Neuron (in vitro differentiated cells): ENCODE measurements around the gene ITPR2.

ENCODE experiments used
- H2AFZ ChIP-seq: one replicate; pipeline ENCODE4 v1.6.1; 2013; ENCODE audit warnings: low read depth, mild to moderate bottlenecking, inconsistent platforms, low read length, moderate library complexity
- H3K27me3 ChIP-seq: one replicate; pipeline ENCODE4 v1.6.1; 2013; ENCODE audit warnings: low read length; ENCODE audit not compliant: insufficient read depth
- H3K36me3 ChIP-seq: one replicate; pipeline ENCODE4 v1.6.1; 2013; ENCODE audit warnings: low read length; ENCODE audit not compliant: insufficient read depth
- H3K4me1 ChIP-seq: one replicate; pipeline ENCODE4 v1.6.1; 2013; ENCODE audit warnings: low read length; ENCODE audit not compliant: insufficient read depth
- H3K4me3 ChIP-seq: 2 replicates; pipeline ENCODE4 v1.5.1; 2013; ENCODE audit warnings: mild to moderate bottlenecking, low read length, moderate library complexity
- H3K9me3 ChIP-seq: one replicate; pipeline ENCODE4 v1.6.1; 2013; ENCODE audit warnings: low read length

ITPR2 gene

DNA sequence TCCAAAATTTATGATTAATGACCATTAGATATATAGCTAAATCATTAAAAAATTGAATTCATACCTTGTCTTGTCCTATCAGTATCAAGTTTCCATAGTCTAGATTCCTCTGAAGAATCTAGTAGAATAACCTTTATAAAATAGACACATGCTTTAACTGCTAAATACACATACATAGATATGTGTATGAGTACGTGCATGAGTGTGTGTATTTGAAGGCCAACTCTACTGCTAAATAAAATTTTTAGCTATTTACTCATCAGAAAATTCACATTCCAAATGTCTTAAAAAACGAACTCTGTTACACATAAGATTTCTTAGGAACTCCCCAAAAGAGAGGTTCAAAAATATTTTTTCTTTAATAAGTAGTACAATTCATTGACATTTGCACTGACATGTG is 404.6 kb downstream of the ITPR2 start:
- Histone ChIP-seq H3K4me3 (no peak overlapping the region), H3K9me3 (no peaks in the 10 kb centered on the region), H3K27me3 (no peaks in the 10 kb centered on the region)

DNA sequence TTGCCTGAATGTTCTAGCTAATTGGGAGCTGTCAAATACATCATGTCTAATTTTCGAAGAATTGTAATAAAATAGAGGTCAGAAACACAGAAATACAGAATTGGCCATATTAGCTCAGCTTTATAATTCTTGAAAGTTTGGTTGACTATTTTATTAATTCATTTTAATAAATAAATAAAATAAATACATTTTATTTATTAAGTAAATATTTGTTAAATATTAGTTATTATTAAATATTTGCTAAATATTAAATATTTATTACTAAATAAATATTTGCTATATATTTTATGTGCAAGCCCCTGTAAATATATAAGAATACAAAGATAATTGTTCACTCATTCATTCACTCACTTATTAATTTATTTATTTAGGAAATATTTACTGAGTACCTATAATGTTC is 406.3 kb downstream of the ITPR2 start:
- Histone ChIP-seq H3K4me3 (no peak overlapping the region), H3K4me1 (no peaks in the 10 kb centered on the region), H3K36me3 (no peaks in the 10 kb centered on the region), H3K9me3 (no peaks in the 10 kb centered on the region), H3K27me3 (no peaks in the 10 kb centered on the region), H2AFZ (no peak overlapping the region)

More for the DNA sequence above, 404.6 kb downstream of the ITPR2 start:
- H3K36me3 ChIP-seq = no peaks in the 10 kb centered on the region
- H3K4me1 ChIP-seq = no peaks in the 10 kb centered on the region
- H2AFZ ChIP-seq = no peak overlapping the region

DNA sequence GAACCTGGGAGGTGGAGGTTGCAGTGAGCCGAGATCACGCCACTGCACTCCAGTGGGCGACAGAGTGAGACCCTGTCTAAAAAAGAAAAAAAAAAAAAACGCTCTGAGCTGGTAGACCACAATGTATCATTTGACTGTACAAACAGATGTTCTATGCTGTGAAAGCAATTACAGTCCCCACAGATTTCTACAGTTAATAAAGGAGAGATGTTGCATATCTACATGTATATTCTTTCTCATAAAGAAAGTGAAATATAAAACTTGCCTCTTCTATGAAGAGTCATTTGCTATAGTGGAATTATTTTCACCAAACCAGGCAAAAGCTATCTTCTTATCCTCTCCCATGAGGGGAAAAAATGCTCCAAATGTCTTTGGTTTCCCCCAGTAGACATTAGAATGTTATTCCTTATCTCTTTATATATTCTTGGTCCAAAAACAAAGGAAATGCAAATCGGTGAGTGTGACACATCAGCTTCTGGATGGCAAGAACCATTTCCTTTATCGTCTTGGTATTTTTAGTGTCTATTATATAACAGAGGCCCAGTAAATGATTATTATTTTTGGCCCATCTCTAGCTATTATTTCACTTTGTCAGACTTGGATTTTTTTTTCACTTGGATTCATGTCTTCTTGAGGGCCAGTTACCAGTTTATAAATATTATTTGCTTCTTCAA is 407.3 kb downstream of the ITPR2 start:
- H3K9me3 ChIP-seq = no peaks in the 10 kb centered on the region
- H3K27me3 ChIP-seq = no peaks in the 10 kb centered on the region
- no peak overlapping the region for H2AFZ ChIP-seq
- H3K36me3 ChIP-seq = no peaks in the 10 kb centered on the region
- H3K4me1 ChIP-seq = no peaks in the 10 kb centered on the region
- H3K4me3 ChIP-seq = no peak overlapping the region

DNA sequence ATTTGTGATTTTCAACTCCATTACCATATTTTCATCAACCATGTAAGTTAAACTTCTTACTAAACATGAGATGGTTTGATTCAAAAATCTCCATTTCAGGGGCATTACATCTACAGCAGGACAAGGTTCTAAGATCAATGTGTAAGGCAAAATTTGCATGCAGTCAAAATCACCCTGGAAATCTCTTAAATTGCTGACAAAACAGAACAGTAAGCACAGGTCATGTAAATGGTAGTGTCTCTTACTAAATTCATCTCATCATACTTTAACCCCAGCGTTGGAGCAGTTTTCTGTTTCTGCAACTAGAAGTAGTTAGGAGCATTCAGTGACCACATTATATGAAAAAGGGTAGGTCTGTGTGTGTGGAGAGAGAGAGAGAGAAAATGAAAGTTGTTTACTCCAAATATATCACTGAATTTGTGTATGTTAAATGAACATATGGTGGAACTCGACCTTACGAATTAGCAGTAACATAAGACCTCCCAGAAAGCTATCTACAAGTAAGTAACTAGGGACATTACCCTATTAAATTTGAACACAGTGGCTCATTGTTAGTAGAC is 410.1 kb downstream of the ITPR2 start:
- Histone ChIP-seq H3K27me3 (no peaks in the 10 kb centered on the region), H3K36me3 (no peaks in the 10 kb centered on the region), H3K4me3 (no peak overlapping the region), H3K4me1 (no peaks in the 10 kb centered on the region), H2AFZ (no peak overlapping the region), H3K9me3 (peaks cover 2% of the 10 kb centered on the region)

DNA sequence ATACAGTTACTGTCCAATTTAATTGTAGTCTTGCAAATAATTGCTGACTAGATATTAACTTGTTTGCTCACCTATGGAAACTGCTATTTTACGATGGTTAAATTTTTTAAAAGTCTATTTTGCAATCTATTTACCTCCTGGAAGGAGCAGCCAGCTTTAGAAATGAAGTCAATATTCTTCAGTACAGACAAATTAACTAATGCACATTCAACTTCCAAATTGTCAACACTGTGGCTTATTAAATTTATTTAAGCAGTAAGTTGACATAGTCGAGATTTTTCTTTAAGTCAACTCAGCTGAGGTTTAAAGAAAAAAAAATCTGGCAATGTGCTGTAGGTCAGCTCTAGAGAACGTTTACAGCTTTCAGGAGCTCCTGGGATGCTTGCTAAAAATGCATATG is 416.4 kb downstream of the ITPR2 start:
- Histone ChIP-seq H3K36me3 (no peaks in the 10 kb centered on the region), H3K27me3 (no peaks in the 10 kb centered on the region), H3K4me1 (no peaks in the 10 kb centered on the region), H3K4me3 (no peak overlapping the region), H3K9me3 (peaks cover 2% of the 10 kb centered on the region), H2AFZ (no peak overlapping the region)

DNA sequence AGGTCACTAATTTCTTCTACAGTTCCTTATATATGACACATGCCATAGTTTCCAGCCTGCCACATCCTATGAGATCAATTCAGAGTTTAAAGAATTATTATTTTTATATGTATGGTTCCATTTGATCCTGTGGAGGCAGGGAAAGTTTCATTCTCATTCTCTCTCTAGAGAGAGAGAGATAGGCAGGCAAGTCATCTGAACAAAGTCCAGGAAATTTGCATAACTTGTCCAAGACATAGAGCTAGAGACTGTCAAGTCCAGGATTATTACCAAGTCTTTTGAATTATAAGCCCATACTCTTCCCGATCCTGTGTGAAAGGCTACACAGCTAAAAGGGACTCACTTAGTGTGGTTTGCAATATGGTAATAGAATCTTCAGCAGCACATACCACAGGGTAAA is 422.3 kb downstream of the ITPR2 start:
- no peak overlapping the region for H2AFZ ChIP-seq
- no peaks in the 10 kb centered on the region for H3K9me3 ChIP-seq
- H3K4me3 ChIP-seq = no peak overlapping the region
- no peaks in the 10 kb centered on the region for H3K4me1 ChIP-seq
- no peaks in the 10 kb centered on the region for H3K36me3 ChIP-seq
- H3K27me3 ChIP-seq = no peaks in the 10 kb centered on the region

DNA sequence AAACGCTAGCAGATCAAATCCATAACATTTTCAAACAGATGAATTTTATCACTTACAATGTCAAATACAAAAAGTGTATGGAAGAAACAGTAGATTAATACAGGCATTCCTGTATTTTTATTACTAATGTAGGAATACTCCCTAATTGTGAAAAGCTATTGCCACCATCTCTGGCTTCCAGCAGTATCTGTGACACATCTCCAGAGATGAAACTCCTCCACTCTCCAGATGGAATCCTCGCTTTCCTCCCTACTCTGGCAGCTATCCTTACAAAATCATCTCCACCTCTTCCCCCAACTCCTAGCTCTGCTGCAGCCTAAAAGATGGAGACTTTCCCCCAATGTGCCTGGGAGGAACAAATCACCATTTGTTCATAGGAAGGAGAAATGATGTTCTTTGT is 426.2 kb downstream of the ITPR2 start:
- Histone ChIP-seq H3K4me1 (no peaks in the 10 kb centered on the region), H3K36me3 (no peaks in the 10 kb centered on the region), H3K4me3 (no peak overlapping the region), H2AFZ (no peak overlapping the region), H3K27me3 (no peaks in the 10 kb centered on the region), H3K9me3 (no peaks in the 10 kb centered on the region)

DNA sequence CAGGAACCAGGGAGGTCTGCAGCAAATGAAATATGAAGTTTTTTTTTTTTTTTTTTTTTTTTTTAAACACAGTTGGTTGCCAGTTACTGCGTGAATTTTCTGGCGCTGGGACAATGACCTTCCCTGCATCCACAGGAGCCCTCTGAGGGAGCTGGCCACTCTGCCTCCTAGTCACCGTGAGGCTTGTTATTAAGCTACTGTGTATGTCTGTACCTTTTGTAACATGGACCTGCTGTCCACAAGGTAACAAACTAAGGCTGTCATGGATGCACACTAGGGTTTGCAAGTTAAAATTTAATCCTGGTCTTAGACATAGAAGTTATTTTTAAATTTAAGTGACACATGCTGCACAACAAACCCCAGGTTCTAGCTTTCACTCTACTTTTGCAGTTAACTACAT is 426.6 kb downstream of the ITPR2 start:
- no peak overlapping the region for H3K4me3 ChIP-seq
- H3K27me3 ChIP-seq = no peaks in the 10 kb centered on the region
- H2AFZ ChIP-seq = no peak overlapping the region
- no peaks in the 10 kb centered on the region for H3K4me1 ChIP-seq
- H3K9me3 ChIP-seq = no peaks in the 10 kb centered on the region
- H3K36me3 ChIP-seq = no peaks in the 10 kb centered on the region

DNA sequence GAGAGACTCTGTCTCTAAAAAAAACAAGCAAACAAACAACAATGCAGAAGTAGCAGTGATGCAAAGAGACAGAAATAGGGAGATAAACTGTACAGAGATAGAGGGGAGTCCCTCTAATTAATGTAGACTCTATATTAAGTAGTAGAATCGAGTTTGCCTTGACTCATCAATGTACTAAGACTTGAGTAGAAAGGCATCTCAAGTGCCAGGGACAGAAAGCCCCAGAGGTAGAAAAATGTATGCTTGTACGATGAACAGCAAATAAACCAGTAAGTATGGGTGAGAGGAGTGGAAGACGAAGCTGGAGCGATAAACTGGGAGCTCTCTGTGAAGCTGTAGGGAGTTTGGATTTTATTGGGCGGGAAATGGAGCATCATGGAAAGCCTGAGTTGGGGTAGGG is 429.4 kb downstream of the ITPR2 start:
- no peaks in the 10 kb centered on the region for H3K27me3 ChIP-seq
- H2AFZ ChIP-seq = no peak overlapping the region
- peaks cover 4% of the 10 kb centered on the region for H3K4me1 ChIP-seq
- H3K4me3 ChIP-seq = no peak overlapping the region
- H3K36me3 ChIP-seq = no peaks in the 10 kb centered on the region
- H3K9me3 ChIP-seq = no peaks in the 10 kb centered on the region

DNA sequence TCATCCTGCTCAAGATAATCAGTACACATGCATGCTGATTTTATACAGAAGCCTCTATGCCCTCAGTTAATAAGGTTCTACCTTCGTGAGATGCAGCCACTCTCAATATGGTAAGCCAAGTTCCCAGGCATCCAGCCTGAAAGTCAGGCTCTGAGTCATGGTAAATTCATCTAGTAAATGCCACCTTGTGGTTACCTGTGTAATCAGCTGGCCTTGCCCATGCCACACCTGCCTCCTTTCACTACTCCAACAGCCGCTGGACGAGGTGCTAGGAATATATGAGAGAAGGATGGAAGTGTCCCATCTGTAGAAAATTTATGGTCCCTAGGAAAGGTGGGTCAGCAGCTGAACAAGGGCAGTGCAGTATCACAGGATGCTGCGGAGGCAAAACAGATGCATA is 430.3 kb downstream of the ITPR2 start:
- peaks cover 4% of the 10 kb centered on the region for H3K4me1 ChIP-seq
- H3K27me3 ChIP-seq = no peaks in the 10 kb centered on the region
- no peaks in the 10 kb centered on the region for H3K9me3 ChIP-seq
- no peaks in the 10 kb centered on the region for H3K36me3 ChIP-seq
- no peak overlapping the region for H3K4me3 ChIP-seq
- H2AFZ ChIP-seq = no peak overlapping the region

DNA sequence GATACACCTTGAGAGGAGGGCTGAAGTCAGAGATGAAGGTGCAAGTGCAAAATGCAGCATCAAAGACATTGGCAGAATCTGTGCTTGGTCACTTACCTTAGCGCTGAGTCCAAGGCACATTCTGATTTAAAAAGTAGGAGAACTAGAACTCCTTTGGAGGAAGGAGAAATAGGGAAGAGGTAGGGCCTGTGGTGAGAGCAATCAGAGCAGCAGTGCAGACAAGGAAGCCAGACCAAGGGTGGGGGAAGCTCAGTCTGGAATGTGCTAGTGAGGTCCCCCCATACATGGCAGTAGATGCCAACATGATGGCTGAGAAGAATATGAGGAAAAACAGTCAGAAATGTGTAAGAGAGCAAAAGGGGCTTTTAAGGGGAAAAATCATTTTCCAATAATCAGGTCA is 431.1 kb downstream of the ITPR2 start:
- peaks cover 4% of the 10 kb centered on the region for H3K4me1 ChIP-seq
- H3K36me3 ChIP-seq = no peaks in the 10 kb centered on the region
- no peak overlapping the region for H3K4me3 ChIP-seq
- no peak overlapping the region for H2AFZ ChIP-seq
- H3K9me3 ChIP-seq = no peaks in the 10 kb centered on the region
- no peaks in the 10 kb centered on the region for H3K27me3 ChIP-seq

DNA sequence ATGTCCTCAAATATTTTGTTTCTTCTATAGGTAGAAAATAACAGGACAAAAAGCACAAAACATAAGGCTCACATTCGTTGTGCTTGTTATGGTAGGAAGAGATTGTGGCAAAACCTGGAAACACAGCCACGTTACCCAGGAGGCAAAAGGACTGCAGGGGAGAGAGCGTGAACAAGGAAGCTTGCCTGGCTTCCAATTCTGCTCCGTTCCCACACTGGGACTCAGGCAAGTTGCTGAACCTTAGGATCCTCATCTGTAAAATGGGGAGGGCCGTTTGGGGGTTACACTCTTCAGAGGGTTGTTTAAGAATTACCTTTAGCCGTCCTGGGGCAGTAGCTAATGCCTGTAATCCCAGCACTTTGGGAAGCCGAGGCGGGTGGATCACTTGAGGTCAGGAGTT is 432.4 kb downstream of the ITPR2 start:
- Histone ChIP-seq H3K4me1 (peaks cover 4% of the 10 kb centered on the region), H3K4me3 (no peak overlapping the region), H3K9me3 (no peaks in the 10 kb centered on the region), H2AFZ (no peak overlapping the region), H3K36me3 (no peaks in the 10 kb centered on the region), H3K27me3 (no peaks in the 10 kb centered on the region)

DNA sequence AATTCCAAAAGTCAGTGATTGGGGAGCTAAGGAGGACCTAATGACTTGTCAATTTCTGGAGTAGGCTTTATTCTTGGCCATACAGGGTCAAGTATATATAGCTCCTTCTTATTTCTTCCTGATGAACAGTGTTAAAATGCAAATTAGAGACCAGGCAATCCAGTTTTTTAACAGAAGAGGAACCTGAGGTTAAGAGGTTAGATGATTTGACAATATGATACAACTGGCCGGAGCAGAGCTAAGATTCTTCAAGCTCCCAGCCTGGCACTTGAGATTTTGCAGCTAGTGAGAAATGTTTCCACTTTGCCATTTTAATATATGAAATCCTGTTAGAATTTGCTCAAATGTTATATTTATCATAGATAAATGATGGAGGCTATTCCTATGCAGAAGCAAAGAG is 433.6 kb downstream of the ITPR2 start:
- no peak overlapping the region for H3K4me3 ChIP-seq
- no peak overlapping the region for H2AFZ ChIP-seq
- no peaks in the 10 kb centered on the region for H3K36me3 ChIP-seq

DNA sequence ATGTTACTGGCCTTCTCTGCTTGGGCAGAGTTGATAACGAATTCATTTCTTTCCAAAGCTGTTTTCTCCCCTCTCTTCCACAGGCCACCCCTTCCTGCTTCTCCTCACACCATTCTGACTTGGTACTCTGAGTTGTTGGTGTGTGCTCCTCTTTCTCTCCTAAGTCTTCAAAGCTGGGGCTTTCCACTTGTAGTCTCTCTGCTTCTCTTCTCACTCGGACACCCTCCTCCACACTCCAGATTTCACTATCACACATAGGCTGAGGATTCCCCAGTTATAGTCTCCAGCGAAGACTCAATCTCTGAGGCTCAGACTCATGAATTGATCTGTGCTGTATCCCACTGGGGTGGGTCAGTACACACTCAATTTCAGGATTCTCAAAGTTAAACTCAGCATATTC is 436.6 kb downstream of the ITPR2 start:
- H2AFZ ChIP-seq = no peak overlapping the region
- no peak overlapping the region for H3K4me3 ChIP-seq
- H3K9me3 ChIP-seq = no peaks in the 10 kb centered on the region
- H3K4me1 ChIP-seq = peaks cover 4% of the 10 kb centered on the region
- H3K36me3 ChIP-seq = no peaks in the 10 kb centered on the region
- no peaks in the 10 kb centered on the region for H3K27me3 ChIP-seq

More for the DNA sequence above, 433.6 kb downstream of the ITPR2 start:
- Histone ChIP-seq H3K9me3 (no peaks in the 10 kb centered on the region), H3K4me1 (peaks cover 4% of the 10 kb centered on the region), H3K27me3 (no peaks in the 10 kb centered on the region)
